Esophagus muscularis mucosa (tissue), 4 donors: ENCODE results near the gene MYH7. TPM values are rescaled to one million over a fixed set of nuclear protein-coding genes. Genes with fewer than 3 reads are reported as not detected.
A peak's percentile ranks its signal among the peaks of the same experiment; 100 is the strongest.

ENCODE experiments used
- DNase-seq: peaks from one replicate; pipeline ENCODE4 v3.0.0-alpha.2; 2017; ENCODE audit errors: extremely low spot score
- H3K27ac ChIP-seq, 4 donors: fragments of 200-600 bp; sonication (generic); replicated peaks in 1 of 4; 1 replicate in 3 of 4; 2 replicates in 1 of 4; pipeline ENCODE4 v1.5.1; 2016 to 2019; ENCODE audit warnings: mild to moderate bottlenecking in 1 of 4
- H3K27me3 ChIP-seq, 4 donors: fragments of 200-600 bp; sonication (generic); one replicate each; pipeline versions ENCODE4 v1.5.1 to v1.6.0; 2016 to 2019
- H3K36me3 ChIP-seq, 4 donors: fragments of 200-600 bp; sonication (generic); one replicate each; pipeline ENCODE4 v1.5.1; 2016 to 2019
- H3K4me1 ChIP-seq, 4 donors: fragments of 200-600 bp; sonication (generic); one replicate each; pipeline ENCODE4 v1.5.1; 2016 to 2019
- H3K4me3 ChIP-seq, 4 donors: fragments of 200-600 bp; sonication (generic); 1 replicate in 2 of 4; 2 replicates in 2 of 4; pipeline ENCODE4 v1.5.1; 2016 to 2019; ENCODE audit warnings: mild to moderate bottlenecking in 4 of 4, moderate library complexity in 1 of 4
- H3K9me3 ChIP-seq, 4 donors: fragments of 200-600 bp; sonication (generic); 1 replicate in 3 of 4; 2 replicates in 1 of 4; pipeline ENCODE4 v1.5.1; 2016 to 2019
- EP300 ChIP-seq: sonication (generic); formaldehyde crosslinking; IDR thresholded peaks from one replicate; pipeline ENCODE4 v1.6.1; 2017; ENCODE audit warnings: antibody characterized with exemption
- POLR2A ChIP-seq: fragments of 450-650 bp; IDR thresholded peaks from one replicate; pipeline ENCODE4 v1.6.1; 2017; ENCODE audit warnings: antibody characterized with exemption, moderate library complexity, mild to moderate bottlenecking, low read depth
- POLR2AphosphoS5 ChIP-seq, 2 donors: sonication (generic); formaldehyde crosslinking; IDR thresholded peaks; one replicate each; pipeline ENCODE4 v1.6.1; 2017; ENCODE audit warnings: antibody characterized with exemption in 2 of 2
- WGBS: methylation state at CpG from one replicate; pipeline ENCODE4 v1.1.5; 2018; 5-methylcytosine and 5-hydroxymethylcytosine counted together
- intact Hi-C: fragments of 100-400 bp; cut with DNase I; formaldehyde crosslinking; loops from one replicate; pipeline ENCODE4 v1.15.1; 2023
- total RNA-seq, 4 donors: library from RNA; depleted of rRNA; stranded (reverse); fragments of >200 nt; gene quantifications; one replicate each; pipeline versions ENCODE4 v1.1.0 to v1.2.1, GENCODE V29; 2016
- TF ChIP-seq, protein P1 (sequence below), 3 experiments: fragments of 200-600 bp in 2 of 3; fragments of 450-650 bp in 1 of 3; sonication (generic) in 2 of 3; IDR thresholded peaks; one replicate each; pipeline ENCODE4 v1.5.1; 2017 to 2019; ENCODE audit warnings: antibody characterized with exemption in 3 of 3, mild to moderate bottlenecking in 2 of 3, moderate library complexity in 1 of 3

Gene MYH7
- total RNA-seq, 4 donors from 2014 or later = 0.11 to 0.26 TPM; not detected in 2

DNA sequence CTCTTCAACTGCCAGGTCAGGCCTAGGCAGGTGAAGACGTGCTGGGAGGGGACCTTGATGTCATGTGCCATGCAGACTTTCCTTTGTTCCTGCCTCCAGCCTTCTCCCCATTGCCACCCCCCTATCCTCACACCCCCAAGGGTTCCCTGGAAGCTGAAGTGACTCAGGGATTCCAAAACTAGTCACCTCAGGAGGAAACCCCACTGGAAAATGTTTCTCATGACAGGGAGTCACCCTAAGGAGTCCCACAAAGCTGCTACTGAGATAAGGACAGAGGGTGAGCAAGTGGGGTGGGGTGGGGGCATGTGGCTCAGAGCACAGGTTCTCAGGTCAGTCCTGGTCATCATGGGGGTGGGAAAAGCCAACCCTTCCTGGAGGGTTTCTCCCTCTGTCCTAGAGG lies 65.2 kb downstream of the MYH7 start:
- DNase-seq = no peak
- peaks cover 8 to 21% (median 19%) of the 10 kb centered on the region in 4 donors for H3K4me1 ChIP-seq
- no peak overlapping the region for H3K4me3 ChIP-seq
- TF ChIP-seq, protein P1, sequence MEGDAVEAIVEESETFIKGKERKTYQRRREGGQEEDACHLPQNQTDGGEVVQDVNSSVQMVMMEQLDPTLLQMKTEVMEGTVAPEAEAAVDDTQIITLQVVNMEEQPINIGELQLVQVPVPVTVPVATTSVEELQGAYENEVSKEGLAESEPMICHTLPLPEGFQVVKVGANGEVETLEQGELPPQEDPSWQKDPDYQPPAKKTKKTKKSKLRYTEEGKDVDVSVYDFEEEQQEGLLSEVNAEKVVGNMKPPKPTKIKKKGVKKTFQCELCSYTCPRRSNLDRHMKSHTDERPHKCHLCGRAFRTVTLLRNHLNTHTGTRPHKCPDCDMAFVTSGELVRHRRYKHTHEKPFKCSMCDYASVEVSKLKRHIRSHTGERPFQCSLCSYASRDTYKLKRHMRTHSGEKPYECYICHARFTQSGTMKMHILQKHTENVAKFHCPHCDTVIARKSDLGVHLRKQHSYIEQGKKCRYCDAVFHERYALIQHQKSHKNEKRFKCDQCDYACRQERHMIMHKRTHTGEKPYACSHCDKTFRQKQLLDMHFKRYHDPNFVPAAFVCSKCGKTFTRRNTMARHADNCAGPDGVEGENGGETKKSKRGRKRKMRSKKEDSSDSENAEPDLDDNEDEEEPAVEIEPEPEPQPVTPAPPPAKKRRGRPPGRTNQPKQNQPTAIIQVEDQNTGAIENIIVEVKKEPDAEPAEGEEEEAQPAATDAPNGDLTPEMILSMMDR (IDR thresholded peaks at IDR 0.05) = no peak
- TF ChIP-seq POLR2AphosphoS5 (IDR thresholded peaks at IDR 0.05) (no peak), POLR2A (no peak), EP300 (no peak)
- H3K27me3 ChIP-seq = peaks cover 0 to 10% (median 0%) of the 10 kb centered on the region in 4 donors
- H3K27ac ChIP-seq = no peak overlapping the region
- H3K9me3 ChIP-seq = no peaks in the 10 kb centered on the region
- intact Hi-C loops = no loop called here
- 43% methylated on average over 1 of the region's 1 CpG for WGBS
- H3K36me3 ChIP-seq = no peaks in the 10 kb centered on the region

DNA sequence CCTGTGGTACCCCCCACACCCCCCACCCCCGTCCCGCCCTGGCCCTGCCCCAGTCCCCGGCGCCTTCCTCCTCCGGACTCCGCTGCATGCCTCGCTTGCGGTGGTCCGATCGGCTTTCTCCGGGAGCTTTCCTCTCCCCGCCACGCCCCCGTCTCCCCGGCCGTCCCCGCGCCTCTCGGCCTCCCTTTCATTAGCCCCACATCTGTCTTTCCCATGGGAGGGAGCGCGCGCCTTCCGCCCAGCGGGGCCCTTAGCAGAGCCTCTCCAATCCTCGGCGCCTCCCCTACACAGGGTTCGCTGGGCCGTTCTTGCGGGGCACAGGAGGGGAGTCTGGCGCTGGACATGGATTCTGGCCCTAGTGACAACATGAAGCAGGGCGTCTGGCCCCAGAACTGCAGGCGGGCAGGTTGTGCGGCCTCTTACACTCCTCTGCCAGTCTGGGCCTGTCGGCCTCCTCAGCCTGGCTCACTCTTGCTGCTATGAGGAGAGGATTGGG lies 69.0 kb downstream of the MYH7 start:
- DNase-seq = no peak
- peaks cover 13 to 59% (median 55%) of the 10 kb centered on the region in 4 donors for H3K4me1 ChIP-seq
- 31% methylated on average over 22 of the region's 34 CpGs for WGBS

DNA sequence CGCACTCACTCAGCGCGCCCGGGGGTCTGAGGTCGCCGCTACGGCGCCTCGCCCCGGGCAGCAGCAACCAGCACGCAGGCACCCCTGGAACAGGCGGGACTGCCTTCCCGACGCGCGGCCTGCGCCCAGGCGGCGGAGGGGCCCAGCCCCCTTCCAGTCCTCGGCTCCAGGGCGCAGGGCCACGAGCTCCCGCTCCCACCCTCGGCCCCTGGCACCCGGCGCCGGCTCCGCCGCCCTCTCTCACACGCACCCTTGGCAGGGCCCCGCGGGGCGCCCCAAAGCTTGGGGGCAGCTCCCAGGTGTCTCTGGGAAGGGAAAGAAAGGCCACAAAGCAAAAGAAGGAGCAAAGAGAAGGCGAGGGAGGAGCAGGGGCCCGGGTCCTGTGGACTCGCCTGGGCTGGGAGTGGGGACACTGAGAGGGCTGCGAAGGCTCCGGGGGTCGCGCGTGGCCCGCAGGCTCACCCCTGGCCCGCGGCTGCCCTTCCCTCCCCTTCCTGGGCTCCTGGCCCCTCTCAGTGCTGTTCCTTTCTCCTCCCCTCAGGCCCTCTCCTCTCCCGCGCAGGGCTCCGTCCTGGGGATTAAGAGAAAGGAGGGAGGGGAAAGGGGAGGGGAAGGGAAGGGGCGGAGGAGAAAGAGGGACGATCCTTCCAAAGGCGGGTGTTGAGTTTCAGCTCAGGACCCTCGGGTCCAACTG lies 69.6 kb downstream of the MYH7 start:
- H3K9me3 ChIP-seq = no peaks in the 10 kb centered on the region
- peaks cover 13 to 65% (median 61%) of the 10 kb centered on the region in 4 donors for H3K4me1 ChIP-seq
- under 1% methylated on average over 40 of the region's 51 CpGs for WGBS
- intact Hi-C loops = no loop called here
- DNase-seq = no peak
- peak; percentile 36 for TF ChIP-seq POLR2A
- TF ChIP-seq EP300 = no peak
- TF ChIP-seq, protein P1 (IDR thresholded peaks at IDR 0.05) = no peak
- peak; percentile 80 to 88 for TF ChIP-seq POLR2AphosphoS5 (IDR thresholded peaks at IDR 0.05)
- peaks cover 0 to 16% (median 0%) of the 10 kb centered on the region in 4 donors for H3K27me3 ChIP-seq
- H3K36me3 ChIP-seq = no peaks in the 10 kb centered on the region
- H3K27ac ChIP-seq = peak overlapping the region; percentile 96 to 98 (median 96)
- peak overlapping the region; percentile 61 to 72 (median 66) for H3K4me3 ChIP-seq

More for the DNA sequence above, 69.0 kb downstream of the MYH7 start:
- Histone ChIP-seq H3K9me3 (no peaks in the 10 kb centered on the region), H3K36me3 (no peaks in the 10 kb centered on the region), H3K27me3 (peaks cover 0 to 16% (median 0%) of the 10 kb centered on the region in 4 donors), H3K27ac (peak overlapping the region; percentile 96 to 98 (median 96)), H3K4me3 (peak overlapping the region; percentile 61 to 72 (median 66))
- intact Hi-C loops = no loop called here
- TF ChIP-seq, protein P1 (IDR thresholded peaks at IDR 0.05) = no peak
- no peak for TF ChIP-seq EP300
- no peak for TF ChIP-seq POLR2A
- TF ChIP-seq POLR2AphosphoS5 (IDR thresholded peaks at IDR 0.05) = no peak

DNA sequence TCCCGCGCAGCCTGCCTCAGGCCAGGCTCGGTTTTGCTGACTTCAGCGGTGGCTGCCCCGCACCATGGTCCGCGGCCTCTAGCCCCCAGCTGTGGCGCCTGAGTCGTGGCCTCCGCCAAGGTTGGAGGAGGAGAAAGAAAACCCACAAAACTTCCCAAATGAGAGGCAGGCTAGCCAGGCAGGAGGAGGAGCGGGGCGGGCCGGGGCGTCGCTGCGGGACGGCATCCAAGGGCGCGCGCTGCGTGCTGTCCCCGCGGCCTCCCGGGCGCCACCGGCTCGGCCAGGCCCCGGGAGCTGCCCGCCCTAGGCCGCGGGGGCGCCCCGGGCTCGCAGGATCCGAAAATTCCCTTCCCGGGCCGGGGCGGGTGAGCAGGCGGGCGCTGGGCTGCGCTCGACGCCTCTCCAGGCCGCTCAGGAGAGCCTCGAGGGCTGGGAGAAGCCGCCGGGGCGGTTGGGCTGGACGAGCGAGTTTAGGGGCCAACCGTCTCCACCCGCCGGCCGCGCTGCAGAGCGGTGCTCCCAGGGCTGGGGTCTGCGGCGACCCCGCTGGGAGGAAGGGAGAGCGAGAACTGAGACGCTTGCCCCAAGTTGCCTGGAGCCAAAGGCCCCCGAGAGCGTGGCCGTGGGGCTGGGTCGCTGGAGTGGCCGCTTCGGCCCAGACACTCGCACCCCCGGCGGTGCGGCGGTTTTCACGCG lies 70.3 kb downstream of the MYH7 start, which contains the start of gene EFS:
Gene EFS (minus strand): TSS at position 137 of the 696 bp plus-strand sequence. CDS start 147 bp downstream, outside the sequence.
- H3K27me3 ChIP-seq = peaks cover 0 to 16% (median 0%) of the 10 kb centered on the region in 4 donors
- peak within 1 kb of the TSS; percentile 61 to 72 (median 66) for H3K4me3 ChIP-seq
- H3K27ac ChIP-seq = peak within 1 kb of the TSS; percentile 96 to 98 (median 96)
- DNase-seq = no peak
- H3K36me3 ChIP-seq = peaks cover 0 to 6% (median 1%) of the 10 kb centered on the region in 4 donors
- H3K9me3 ChIP-seq = no peaks in the 10 kb centered on the region
- intact Hi-C loops = no loop called here
- peaks cover 13 to 72% (median 68%) of the 10 kb centered on the region in 4 donors for H3K4me1 ChIP-seq
- TF ChIP-seq POLR2AphosphoS5 (IDR thresholded peaks at IDR 0.05) = peak in 1 of 2 donors; percentile 5
- no peak for TF ChIP-seq POLR2A
- 3% methylated on average over 39 of the region's 74 CpGs for whole genome bisulfite sequencing
